Neural cell (in vitro differentiated cells): ENCODE measurements around the gene SLC47A1. TPM values are rescaled to one million over a fixed set of nuclear protein-coding genes. Genes with fewer than 3 reads are reported as not detected.

ENCODE experiments used
- H2AFZ ChIP-seq: fragments of 200-600, 300-800 bp; sonication (generic), shearing (Covaris generic); 2 replicates; pipeline ENCODE4 v1.6.0; 2014; ENCODE audit warnings: low read depth, mild to moderate bottlenecking, antibody characterized with exemption, low read length, moderate library complexity
- H3F3A ChIP-seq: fragments of 200-600 bp; shearing (Covaris generic); 2 replicates; pipeline ENCODE4 v1.6.1; 2016; ENCODE audit warnings: mild to moderate bottlenecking, moderate library complexity, mixed read lengths, antibody characterized with exemption, low read length; ENCODE audit not compliant: insufficient read depth, poor library complexity, severe bottlenecking
- H3K27ac ChIP-seq: fragments of 200-600, 300-800 bp; sonication (generic), shearing (Covaris generic); 2 replicates; pipeline ENCODE4 v1.5.1; 2014; ENCODE audit warnings: mild to moderate bottlenecking, low read length, moderate library complexity
- H3K27me3 ChIP-seq: fragments of 300-800, 200-600 bp; sonication (generic), shearing (Covaris generic); 2 replicates; pipeline ENCODE4 v1.6.0; 2014; ENCODE audit warnings: mild to moderate bottlenecking, low read depth, low read length, moderate library complexity; ENCODE audit not compliant: insufficient read depth
- H3K36me3 ChIP-seq: fragments of 300-800, 200-600 bp; sonication (generic), shearing (Covaris generic); 2 replicates; pipeline ENCODE4 v1.5.1; 2014; ENCODE audit warnings: mild to moderate bottlenecking, antibody characterized with exemption, low read length, moderate library complexity; ENCODE audit not compliant: insufficient read depth
- H3K4me2 ChIP-seq: fragments of 300-800, 200-600 bp; sonication (generic), shearing (Covaris generic); 2 replicates; pipeline ENCODE4 v1.6.0; 2014; ENCODE audit warnings: mild to moderate bottlenecking, low read length
- H3K4me3 ChIP-seq: fragments of 300-800, 200-600 bp; sonication (generic), shearing (Covaris generic); 2 replicates; pipeline ENCODE4 v1.5.1; 2014; ENCODE audit warnings: mild to moderate bottlenecking, low read length, moderate library complexity
- H3K79me2 ChIP-seq: fragments of 200-600 bp; shearing (Covaris generic); replicated peaks from 2 replicates; pipeline ENCODE4 v1.6.0; 2014; ENCODE audit warnings: mild to moderate bottlenecking, low read length, moderate library complexity; ENCODE audit not compliant: insufficient read depth
- H3K9ac ChIP-seq: fragments of 300-800, 200-600 bp; sonication (generic), shearing (Covaris generic); 2 replicates; pipeline ENCODE4 v1.6.1; 2016; ENCODE audit warnings: mild to moderate bottlenecking, low read length, mixed read lengths
- H3K9me2 ChIP-seq: fragments of 200-600 bp; shearing (Covaris generic); 2 replicates; pipeline ENCODE4 v1.6.1; 2016; ENCODE audit warnings: mild to moderate bottlenecking, low read length, mixed read lengths; ENCODE audit not compliant: insufficient read depth
- H3K9me3 ChIP-seq: fragments of 200-600, 300-800 bp; sonication (generic), shearing (Covaris generic); 2 replicates; pipeline ENCODE4 v1.6.1; 2016; ENCODE audit warnings: mild to moderate bottlenecking, mixed run types, low read length, moderate library complexity, mixed read lengths
- H4K20me1 ChIP-seq: fragments of 200-600 bp; shearing (Covaris generic); 2 replicates; pipeline ENCODE4 v1.6.1; 2016; ENCODE audit warnings: mild to moderate bottlenecking, mixed run types; ENCODE audit not compliant: insufficient read depth
- EP300 ChIP-seq: fragments of 450-650 bp; conservative IDR thresholded peaks from 2 replicates; pipeline ENCODE4 v1.6.1; 2014; ENCODE audit warnings: antibody characterized with exemption, mild to moderate bottlenecking, moderate library complexity; ENCODE audit not compliant: poor library complexity, severe bottlenecking
- EZH2 ChIP-seq: fragments of 200-600, 300-800 bp; shearing (Covaris generic), sonication (generic); IDR thresholded peaks from 2 replicates; pipeline ENCODE4 v1.6.1; 2014; ENCODE audit warnings: antibody characterized with exemption, low read length, borderline replicate concordance, mild to moderate bottlenecking; ENCODE audit not compliant: insufficient read depth, poor library complexity, severe bottlenecking
- MXI1 ChIP-seq: fragments of 450-650 bp; conservative IDR thresholded peaks from 2 replicates; pipeline ENCODE4 v1.6.1; 2014; ENCODE audit warnings: antibody characterized with exemption, mild to moderate bottlenecking; ENCODE audit not compliant: poor library complexity, severe bottlenecking
- POLR2AphosphoS5 ChIP-seq: IDR thresholded peaks from 2 replicates; pipeline ENCODE4 v1.6.1; 2012
- RAD21 ChIP-seq: fragments of 450-650 bp; conservative IDR thresholded peaks from 2 replicates; pipeline ENCODE4 v1.6.1; 2014; ENCODE audit warnings: antibody characterized with exemption, mild to moderate bottlenecking, moderate library complexity
- SMC3 ChIP-seq: fragments of 450-650 bp; conservative IDR thresholded peaks from 2 replicates; pipeline ENCODE4 v1.6.1; 2014; ENCODE audit warnings: antibody characterized with exemption, mild to moderate bottlenecking, moderate library complexity; ENCODE audit not compliant: poor library complexity
- polyA plus RNA-seq: library from polyadenylated mRNA; depleted of rRNA; stranded (reverse); fragments of >200 nt; gene quantifications from 2 replicates; pipeline ENCODE4 v1.2.3, GENCODE V29; 2014
- TF ChIP-seq, protein P1 (sequence below): IDR thresholded peaks from 2 replicates; pipeline ENCODE4 v1.6.1; 2012; ENCODE audit warnings: borderline replicate concordance
- TF ChIP-seq, protein P2 (sequence below): fragments of 450-650 bp; IDR thresholded peaks from 2 replicates; pipeline ENCODE4 v1.5.1; 2014; ENCODE audit warnings: antibody characterized with exemption, mild to moderate bottlenecking, moderate library complexity; ENCODE audit not compliant: poor library complexity, severe bottlenecking

Gene SLC47A1
- polyA plus RNA-seq, 1 donor from 2014 or later: not detected

DNA sequence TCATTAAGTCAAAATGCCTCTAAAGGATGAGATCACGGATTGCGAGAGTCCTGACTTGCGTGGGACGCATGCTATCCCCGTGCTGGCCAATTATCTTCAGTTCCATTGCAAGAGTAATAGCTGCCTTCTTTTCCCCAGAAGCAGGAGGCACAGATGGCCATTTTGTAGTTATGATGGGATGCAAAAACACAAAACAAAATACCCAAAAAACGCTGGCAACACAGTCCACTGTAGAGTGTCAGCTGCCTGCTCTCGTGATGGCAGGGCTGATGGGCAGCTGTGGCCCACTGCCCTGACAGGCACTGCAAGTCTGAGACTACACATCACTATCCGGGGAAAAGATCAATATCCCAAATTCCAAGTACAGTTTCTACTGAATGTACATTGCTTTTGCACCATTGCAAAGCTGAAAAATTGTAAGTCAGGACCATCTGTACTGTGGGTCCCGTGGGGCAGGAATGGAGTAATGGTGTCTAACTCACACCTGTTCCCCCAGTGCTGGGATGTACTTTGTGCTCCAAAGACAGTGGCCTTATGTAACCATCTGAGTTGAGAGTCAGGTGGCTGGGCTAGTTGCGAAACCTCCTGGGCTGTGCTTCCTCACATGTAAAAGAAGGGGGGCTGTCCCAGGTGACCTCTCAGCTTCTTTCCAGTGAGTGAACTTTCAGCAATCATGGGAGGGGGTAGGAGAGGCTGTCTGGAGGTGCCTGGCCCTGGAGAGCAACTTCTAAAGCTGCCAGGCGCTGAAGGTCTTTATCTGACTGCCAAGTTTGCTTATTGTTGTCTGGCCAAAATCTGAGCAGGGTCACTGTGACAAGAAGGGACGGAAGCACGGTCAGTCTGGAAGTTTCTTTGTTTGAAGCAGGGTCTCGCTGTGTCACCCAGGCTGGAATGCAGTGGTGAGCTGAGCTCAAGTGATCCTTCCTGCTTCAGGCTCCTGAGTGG is 4.7 kb downstream of the SLC47A1 start:
- Histone ChIP-seq H3K9ac (no peak overlapping the region), H3K27ac (no peak overlapping the region), H3K79me2 (no peaks in the 10 kb centered on the region)

DNA sequence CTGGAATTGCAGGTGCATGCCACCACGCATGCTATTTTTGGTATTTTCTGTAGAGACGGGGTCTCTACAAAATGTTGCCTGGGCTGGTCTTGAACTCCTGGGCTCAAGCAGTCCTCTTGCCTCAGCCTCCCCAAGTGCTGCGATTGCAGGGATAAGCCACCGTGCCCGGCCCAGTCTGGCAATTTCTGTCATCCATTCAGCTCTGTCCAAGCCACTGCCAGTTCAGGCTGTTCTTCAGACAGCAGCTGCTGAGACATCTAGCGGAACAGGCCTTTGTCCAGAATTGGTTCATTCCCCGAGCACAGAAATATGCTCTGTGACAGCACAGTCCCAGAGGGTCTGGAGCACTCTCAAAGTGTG is 5.4 kb downstream of the SLC47A1 start:
- no peaks in the 10 kb centered on the region for H3K79me2 ChIP-seq
- H3F3A ChIP-seq: no peaks in the 10 kb centered on the region
- no peak overlapping the region for H3K9ac ChIP-seq
- H3K4me2 ChIP-seq: no peak overlapping the region
- H2AFZ ChIP-seq: no peak overlapping the region
- no peak overlapping the region for H3K27ac ChIP-seq
- no peaks in the 10 kb centered on the region for H3K36me3 ChIP-seq
- no peaks in the 10 kb centered on the region for H3K9me2 ChIP-seq
- no peaks in the 10 kb centered on the region for H3K9me3 ChIP-seq
- no peaks in the 10 kb centered on the region for H4K20me1 ChIP-seq
- TF ChIP-seq, protein P1, sequence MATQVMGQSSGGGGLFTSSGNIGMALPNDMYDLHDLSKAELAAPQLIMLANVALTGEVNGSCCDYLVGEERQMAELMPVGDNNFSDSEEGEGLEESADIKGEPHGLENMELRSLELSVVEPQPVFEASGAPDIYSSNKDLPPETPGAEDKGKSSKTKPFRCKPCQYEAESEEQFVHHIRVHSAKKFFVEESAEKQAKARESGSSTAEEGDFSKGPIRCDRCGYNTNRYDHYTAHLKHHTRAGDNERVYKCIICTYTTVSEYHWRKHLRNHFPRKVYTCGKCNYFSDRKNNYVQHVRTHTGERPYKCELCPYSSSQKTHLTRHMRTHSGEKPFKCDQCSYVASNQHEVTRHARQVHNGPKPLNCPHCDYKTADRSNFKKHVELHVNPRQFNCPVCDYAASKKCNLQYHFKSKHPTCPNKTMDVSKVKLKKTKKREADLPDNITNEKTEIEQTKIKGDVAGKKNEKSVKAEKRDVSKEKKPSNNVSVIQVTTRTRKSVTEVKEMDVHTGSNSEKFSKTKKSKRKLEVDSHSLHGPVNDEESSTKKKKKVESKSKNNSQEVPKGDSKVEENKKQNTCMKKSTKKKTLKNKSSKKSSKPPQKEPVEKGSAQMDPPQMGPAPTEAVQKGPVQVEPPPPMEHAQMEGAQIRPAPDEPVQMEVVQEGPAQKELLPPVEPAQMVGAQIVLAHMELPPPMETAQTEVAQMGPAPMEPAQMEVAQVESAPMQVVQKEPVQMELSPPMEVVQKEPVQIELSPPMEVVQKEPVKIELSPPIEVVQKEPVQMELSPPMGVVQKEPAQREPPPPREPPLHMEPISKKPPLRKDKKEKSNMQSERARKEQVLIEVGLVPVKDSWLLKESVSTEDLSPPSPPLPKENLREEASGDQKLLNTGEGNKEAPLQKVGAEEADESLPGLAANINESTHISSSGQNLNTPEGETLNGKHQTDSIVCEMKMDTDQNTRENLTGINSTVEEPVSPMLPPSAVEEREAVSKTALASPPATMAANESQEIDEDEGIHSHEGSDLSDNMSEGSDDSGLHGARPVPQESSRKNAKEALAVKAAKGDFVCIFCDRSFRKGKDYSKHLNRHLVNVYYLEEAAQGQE: no peak
- TF ChIP-seq, protein P2, sequence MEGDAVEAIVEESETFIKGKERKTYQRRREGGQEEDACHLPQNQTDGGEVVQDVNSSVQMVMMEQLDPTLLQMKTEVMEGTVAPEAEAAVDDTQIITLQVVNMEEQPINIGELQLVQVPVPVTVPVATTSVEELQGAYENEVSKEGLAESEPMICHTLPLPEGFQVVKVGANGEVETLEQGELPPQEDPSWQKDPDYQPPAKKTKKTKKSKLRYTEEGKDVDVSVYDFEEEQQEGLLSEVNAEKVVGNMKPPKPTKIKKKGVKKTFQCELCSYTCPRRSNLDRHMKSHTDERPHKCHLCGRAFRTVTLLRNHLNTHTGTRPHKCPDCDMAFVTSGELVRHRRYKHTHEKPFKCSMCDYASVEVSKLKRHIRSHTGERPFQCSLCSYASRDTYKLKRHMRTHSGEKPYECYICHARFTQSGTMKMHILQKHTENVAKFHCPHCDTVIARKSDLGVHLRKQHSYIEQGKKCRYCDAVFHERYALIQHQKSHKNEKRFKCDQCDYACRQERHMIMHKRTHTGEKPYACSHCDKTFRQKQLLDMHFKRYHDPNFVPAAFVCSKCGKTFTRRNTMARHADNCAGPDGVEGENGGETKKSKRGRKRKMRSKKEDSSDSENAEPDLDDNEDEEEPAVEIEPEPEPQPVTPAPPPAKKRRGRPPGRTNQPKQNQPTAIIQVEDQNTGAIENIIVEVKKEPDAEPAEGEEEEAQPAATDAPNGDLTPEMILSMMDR: no peak
- no peak for TF ChIP-seq SMC3
- TF ChIP-seq EZH2: no peak
- TF ChIP-seq MXI1: no peak
- no peak for TF ChIP-seq RAD21
- TF ChIP-seq POLR2AphosphoS5: no peak
- TF ChIP-seq EP300: no peak
- no peak overlapping the region for H3K4me3 ChIP-seq
- peaks cover 9% of the 10 kb centered on the region for H3K27me3 ChIP-seq

More for the DNA sequence above, 4.7 kb downstream of the SLC47A1 start:
- H3K36me3 ChIP-seq: no peaks in the 10 kb centered on the region
- no peaks in the 10 kb centered on the region for H3K9me2 ChIP-seq
- peaks cover 15% of the 10 kb centered on the region for H3K27me3 ChIP-seq
- H3K4me3 ChIP-seq: no peak overlapping the region
- no peaks in the 10 kb centered on the region for H3K9me3 ChIP-seq
- no peaks in the 10 kb centered on the region for H3F3A ChIP-seq
- H2AFZ ChIP-seq: no peak overlapping the region
- H3K4me2 ChIP-seq: no peak overlapping the region
- TF ChIP-seq POLR2AphosphoS5 (no peak), EP300 (no peak), SMC3 (no peak), RAD21 (no peak), EZH2 (no peak), MXI1 (no peak)
- TF ChIP-seq, protein P2: no peak
- TF ChIP-seq, protein P1: no peak
- H4K20me1 ChIP-seq: no peaks in the 10 kb centered on the region
